HG03103 (cell line): ENCODE results near the gene RBM33.
"Not testable (repeated sequence)": the region's sequence is repeated elsewhere in the genome, so short reads cannot be mapped to it uniquely, and the experiment has no call there.

Experiments
- ATAC-seq: cut with Tn5 transposase; IDR thresholded peaks from one replicate; pipeline ENCODE4 v1.9.1; 2021; ENCODE audit warnings: low read depth; ENCODE audit not compliant: unreplicated experiment

Gene RBM33

GRCh38 chr7:155688237-155688636, 43.8 kb downstream of the RBM33 start:
- not testable (repeated sequence) for ATAC-seq

DNA sequence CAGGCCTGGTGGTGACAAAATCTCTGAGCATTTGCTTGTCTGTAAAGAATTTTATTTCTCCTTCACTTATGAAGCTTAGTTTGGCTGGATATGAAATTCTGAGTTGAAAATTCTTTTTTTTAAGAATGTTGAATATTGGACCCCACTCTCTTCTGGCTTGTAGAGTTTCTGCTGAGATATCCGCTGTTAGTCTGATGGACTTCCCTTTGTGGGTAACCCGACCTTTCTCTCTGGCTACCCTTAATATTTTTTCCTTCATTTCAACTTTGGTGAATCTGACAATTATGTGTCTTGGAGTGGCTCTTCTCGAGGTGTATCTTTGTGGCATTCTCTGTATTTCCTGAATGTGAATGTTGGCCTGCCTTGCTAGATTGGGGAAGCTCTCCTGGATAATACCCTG, 46.2 kb downstream of the RBM33 start:
- not testable (repeated sequence) for ATAC-seq

DNA sequence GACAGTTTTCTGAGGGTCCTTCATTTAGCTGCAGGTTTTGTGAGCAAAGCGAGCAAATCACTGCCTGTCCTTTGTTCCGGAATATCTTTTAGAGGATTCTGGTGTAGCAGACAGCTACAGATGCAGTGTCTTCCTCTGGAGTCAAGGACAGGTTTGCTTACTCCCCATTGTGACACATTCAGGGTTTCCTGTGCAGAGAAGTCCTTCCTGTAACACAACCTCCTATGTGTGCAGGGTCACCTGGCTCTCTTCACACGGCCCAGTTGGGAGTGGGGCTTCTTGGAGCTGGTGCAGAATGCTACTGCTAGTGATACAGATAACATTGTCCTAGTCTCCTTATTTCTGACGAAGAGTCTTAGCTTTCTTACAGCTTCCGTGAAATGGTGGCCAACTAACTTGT, 47.9 kb downstream of the RBM33 start:
- ATAC-seq: no peak

- ATAC-seq: no peak
Measured at GRCh38 chr7:155693826-155694225, 49.4 kb downstream of the RBM33 start.

GRCh38 chr7:155694851-155695250, 50.4 kb downstream of the RBM33 start:
- no peak for ATAC-seq

DNA sequence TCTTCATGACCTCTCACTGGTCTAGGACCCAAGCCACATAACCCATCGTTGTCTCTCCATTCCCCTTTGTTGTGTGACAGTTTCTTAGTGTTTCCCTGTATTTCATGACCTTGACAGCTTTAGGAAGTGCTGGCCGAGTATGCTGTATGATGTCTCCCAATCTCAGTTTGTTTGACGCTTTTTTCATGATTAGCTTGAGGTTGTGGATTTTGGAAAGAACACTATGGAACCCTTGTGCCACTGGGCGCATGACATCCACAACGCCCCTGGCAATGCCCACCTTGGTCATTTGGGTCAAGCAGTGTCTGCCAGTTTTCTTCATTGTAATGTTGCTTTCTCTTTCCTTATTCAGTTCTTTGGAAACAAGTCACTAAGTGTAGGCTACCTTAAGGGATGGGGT, 52.3 kb downstream of the RBM33 start:
- no peak for ATAC-seq

GRCh38 chr7:155698633-155699032, 54.2 kb downstream of the RBM33 start:
- no peak for ATAC-seq

- ATAC-seq: no peak
Measured at GRCh38 chr7:155699180-155699579, 54.7 kb downstream of the RBM33 start.

GRCh38 chr7:155700847-155701246, 56.4 kb downstream of the RBM33 start:
- no peak for ATAC-seq

GRCh38 chr7:155701972-155702544, 57.6 kb downstream of the RBM33 start:
- no peak for ATAC-seq

GRCh38 chr7:155702616-155703015, 58.2 kb downstream of the RBM33 start:
- ATAC-seq: no peak

- ATAC-seq: no peak
Measured at GRCh38 chr7:155705623-155706360, 61.3 kb downstream of the RBM33 start.

- ATAC-seq: no peak
Measured at GRCh38 chr7:155706376-155706775, 61.9 kb downstream of the RBM33 start.

GRCh38 chr7:155709453-155709852, 65.0 kb downstream of the RBM33 start:
- no peak for ATAC-seq

DNA sequence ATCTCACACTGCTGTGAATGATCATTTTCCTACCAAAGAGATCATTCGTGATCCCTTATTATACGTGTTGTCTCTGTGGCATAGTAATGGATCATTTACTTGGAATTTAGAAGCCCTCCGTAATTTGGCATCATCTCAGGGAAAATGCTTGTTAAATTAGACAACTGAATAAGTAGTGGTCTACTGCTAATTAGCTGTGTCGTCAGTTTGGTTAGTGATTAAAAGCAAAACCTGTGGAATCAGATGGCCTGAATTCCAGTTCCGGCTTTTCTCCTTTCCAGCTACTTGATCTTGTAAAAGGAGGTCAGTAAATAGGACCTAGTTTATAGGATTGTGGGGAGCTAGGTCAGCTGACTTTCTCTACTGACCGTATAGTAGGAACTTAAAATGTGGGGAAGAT, 65.6 kb downstream of the RBM33 start:
- no peak for ATAC-seq

- ATAC-seq: no peak
Measured at GRCh38 chr7:155710530-155710929, 66.1 kb downstream of the RBM33 start.

DNA sequence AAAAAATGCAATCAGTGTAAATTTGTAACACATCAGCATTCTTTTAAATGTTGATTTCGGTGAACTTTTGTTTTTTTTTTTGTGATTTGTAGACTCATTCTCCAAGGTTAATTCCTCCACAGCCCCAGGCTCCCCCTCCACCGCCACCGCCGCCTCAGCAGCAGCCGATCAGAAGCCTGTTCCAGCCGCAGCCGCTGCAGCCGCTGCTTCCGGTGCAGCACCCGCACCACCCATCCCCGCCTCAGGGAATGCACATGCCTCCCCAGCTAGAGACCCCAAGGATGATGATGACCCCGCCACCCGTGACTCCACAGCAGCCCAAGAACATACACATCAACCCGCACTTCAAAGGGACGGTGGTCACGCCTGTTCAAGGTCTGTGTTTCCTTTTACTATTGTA, 66.6 kb downstream of the RBM33 start:
- no peak for ATAC-seq

DNA sequence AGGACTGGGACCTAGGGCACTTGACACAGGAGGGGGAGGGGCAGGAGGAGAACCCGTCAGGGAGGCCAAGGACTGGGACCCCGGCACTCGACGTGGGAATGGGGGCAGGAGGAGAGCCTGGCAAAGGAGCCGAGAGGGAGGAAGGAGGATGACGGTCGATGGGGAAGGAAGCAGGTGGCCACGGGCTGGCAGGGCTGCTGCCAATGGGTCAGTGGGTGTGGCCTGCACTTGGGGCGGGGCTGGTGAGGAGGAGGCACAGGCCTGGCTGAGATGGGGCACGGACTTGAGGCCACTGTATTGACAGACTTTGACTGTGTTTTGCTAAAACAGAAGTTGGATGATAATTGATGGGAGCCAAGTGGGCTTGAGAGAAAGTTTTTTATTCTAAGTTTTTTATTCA, 68.9 kb downstream of the RBM33 start:
- ATAC-seq: no peak

- ATAC-seq: no peak
Measured at GRCh38 chr7:155714702-155715101, 70.2 kb downstream of the RBM33 start.

GRCh38 chr7:155715111-155715805, 70.8 kb downstream of the RBM33 start:
- no peak for ATAC-seq

GRCh38 chr7:155717010-155717744, 72.7 kb downstream of the RBM33 start:
- ATAC-seq: no peak
